ENCODE measurements around the gene NDRG3. TPM values are rescaled to one million over a fixed set of nuclear protein-coding genes. Genes with fewer than 3 reads are reported as not detected.

NDRG3 gene
- total RNA-seq, 1 experiment from 2014 or later = 23.6 TPM

DNA sequence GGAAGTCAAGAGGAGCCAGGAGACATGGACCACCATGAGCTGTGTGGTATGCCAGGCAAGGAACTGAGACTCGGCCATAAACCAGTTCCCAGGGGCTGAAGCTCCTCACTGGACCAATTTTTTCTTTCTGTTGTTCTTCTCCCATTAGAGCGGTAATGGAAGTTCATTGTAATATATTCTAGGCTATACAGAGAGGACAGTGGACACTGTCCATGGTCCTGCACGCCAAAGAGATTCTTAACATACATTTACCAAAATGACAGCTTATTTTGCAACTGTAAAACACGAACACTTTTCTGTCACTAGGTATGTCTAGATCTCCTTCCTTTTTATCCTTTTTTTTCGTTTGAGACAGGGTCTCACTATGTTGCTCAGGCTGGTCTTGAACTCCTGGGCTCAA lies 40.8 kb upstream of the NDRG3 start:
- H2BK5ac ChIP-seq (ENCODE audit: insufficient read length, low read length) = no peak overlapping the region
- no peak overlapping the region for H4K91ac ChIP-seq (ENCODE audit: insufficient read length, low read depth, low read length)
- no peaks in the 10 kb centered on the region for H3K4me1 ChIP-seq (ENCODE audit: insufficient read depth, low read length)
- H3K27me3 Mint-ChIP-seq (ENCODE audit: low read depth) = no peaks in the 10 kb centered on the region
- no CpG with 5 or more reads among the region's 5 CpGs for whole genome bisulfite sequencing (ENCODE audit: extremely low coverage, insufficient read length, low lambda C conversion rate)
- H3K9ac ChIP-seq (ENCODE audit: extremely low read depth, insufficient read length, low read length) = no peak overlapping the region
- H3K56ac ChIP-seq (ENCODE audit: insufficient read length, low read depth, low read length) = no peak overlapping the region
- no peaks in the 10 kb centered on the region for H3K23me2 ChIP-seq (ENCODE audit: insufficient read length, low read depth, low read length, poor library complexity, severe bottlenecking)
- H2BK15ac ChIP-seq (ENCODE audit: low read depth, low read length) = no peak overlapping the region
- H3K79me2 ChIP-seq (ENCODE audit: insufficient read depth, low read length) = no peaks in the 10 kb centered on the region
- H2AK5ac ChIP-seq (ENCODE audit: insufficient read length, low read length) = no peak overlapping the region
- no peak overlapping the region for H3K4me3 Mint-ChIP-seq
- TF ChIP-seq, protein P1, sequence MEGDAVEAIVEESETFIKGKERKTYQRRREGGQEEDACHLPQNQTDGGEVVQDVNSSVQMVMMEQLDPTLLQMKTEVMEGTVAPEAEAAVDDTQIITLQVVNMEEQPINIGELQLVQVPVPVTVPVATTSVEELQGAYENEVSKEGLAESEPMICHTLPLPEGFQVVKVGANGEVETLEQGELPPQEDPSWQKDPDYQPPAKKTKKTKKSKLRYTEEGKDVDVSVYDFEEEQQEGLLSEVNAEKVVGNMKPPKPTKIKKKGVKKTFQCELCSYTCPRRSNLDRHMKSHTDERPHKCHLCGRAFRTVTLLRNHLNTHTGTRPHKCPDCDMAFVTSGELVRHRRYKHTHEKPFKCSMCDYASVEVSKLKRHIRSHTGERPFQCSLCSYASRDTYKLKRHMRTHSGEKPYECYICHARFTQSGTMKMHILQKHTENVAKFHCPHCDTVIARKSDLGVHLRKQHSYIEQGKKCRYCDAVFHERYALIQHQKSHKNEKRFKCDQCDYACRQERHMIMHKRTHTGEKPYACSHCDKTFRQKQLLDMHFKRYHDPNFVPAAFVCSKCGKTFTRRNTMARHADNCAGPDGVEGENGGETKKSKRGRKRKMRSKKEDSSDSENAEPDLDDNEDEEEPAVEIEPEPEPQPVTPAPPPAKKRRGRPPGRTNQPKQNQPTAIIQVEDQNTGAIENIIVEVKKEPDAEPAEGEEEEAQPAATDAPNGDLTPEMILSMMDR (conservative IDR thresholded peaks at IDR 0.05) = no peak
- H3K9me3 ChIP-seq (ENCODE audit: control insufficient read depth, low read depth, low read length) = no peaks in the 10 kb centered on the region
- H4K5ac ChIP-seq (ENCODE audit: insufficient read length, low read depth, low read length) = no peak overlapping the region
- H3K4me2 ChIP-seq (ENCODE audit: insufficient read depth, insufficient read length, low read length) = no peak overlapping the region
- no peak overlapping the region for H3K4ac ChIP-seq (ENCODE audit: low read depth, low read length)
- no peak overlapping the region for H3K14ac ChIP-seq (ENCODE audit: insufficient read depth, low read length)
- H3K27me3 ChIP-seq (ENCODE audit: insufficient read depth, low read length) = no peaks in the 10 kb centered on the region
- H3K79me1 ChIP-seq (ENCODE audit: insufficient read depth, low read depth, low read length, poor library complexity, severe bottlenecking) = no peaks in the 10 kb centered on the region
- no peak overlapping the region for H2AFZ ChIP-seq (ENCODE audit: low read length)
- H3K23ac ChIP-seq (ENCODE audit: insufficient read length, low read depth, low read length) = no peak overlapping the region
- H3K27ac Mint-ChIP-seq = no peak overlapping the region
- H3K27ac ChIP-seq (ENCODE audit: insufficient read length, low read depth, low read length) = no peak overlapping the region
- H3K4me1 Mint-ChIP-seq = no peaks in the 10 kb centered on the region
- H4K20me1 ChIP-seq (ENCODE audit: control insufficient read depth, insufficient read depth, insufficient read length) = no peaks in the 10 kb centered on the region
- H4K8ac ChIP-seq (replicated peaks; ENCODE audit: insufficient read length, low read depth, low read length) = no peak overlapping the region
- no peak overlapping the region for H3K18ac ChIP-seq (ENCODE audit: insufficient read length, low read depth, low read length)
- H3K9me3 Mint-ChIP-seq = no peaks in the 10 kb centered on the region
- DNase-seq = no peak
- H2BK120ac ChIP-seq (ENCODE audit: low read depth, low read length, poor library complexity, severe bottlenecking) = no peak overlapping the region
- H3T11ph ChIP-seq (ENCODE audit: low read length) = no peak overlapping the region
- no peak overlapping the region for H2BK20ac ChIP-seq (ENCODE audit: low read depth, low read length, poor library complexity, severe bottlenecking)
- H2BK12ac ChIP-seq (ENCODE audit: insufficient read length, low read depth, low read length) = no peak overlapping the region
- peaks cover 29 to 50% (median 48%) of the 10 kb centered on the region in 3 experiments for H3K36me3 Mint-ChIP-seq (ENCODE audit: insufficient read depth in 1 of 3, low read depth in 3 of 3)
